Neuron (in vitro differentiated cells): ENCODE results near the gene PTPRR.

ENCODE experiments used
- H2AFZ ChIP-seq: one replicate; pipeline ENCODE4 v1.6.1; 2013; ENCODE audit warnings: low read depth, mild to moderate bottlenecking, inconsistent platforms, low read length, moderate library complexity
- H3K27me3 ChIP-seq: one replicate; pipeline ENCODE4 v1.6.1; 2013; ENCODE audit warnings: low read length; ENCODE audit not compliant: insufficient read depth
- H3K36me3 ChIP-seq: one replicate; pipeline ENCODE4 v1.6.1; 2013; ENCODE audit warnings: low read length; ENCODE audit not compliant: insufficient read depth
- H3K4me1 ChIP-seq: one replicate; pipeline ENCODE4 v1.6.1; 2013; ENCODE audit warnings: low read length; ENCODE audit not compliant: insufficient read depth
- H3K4me3 ChIP-seq: 2 replicates; pipeline ENCODE4 v1.5.1; 2013; ENCODE audit warnings: mild to moderate bottlenecking, low read length, moderate library complexity
- H3K9me3 ChIP-seq: one replicate; pipeline ENCODE4 v1.6.1; 2013; ENCODE audit warnings: low read length

The PTPRR gene

DNA sequence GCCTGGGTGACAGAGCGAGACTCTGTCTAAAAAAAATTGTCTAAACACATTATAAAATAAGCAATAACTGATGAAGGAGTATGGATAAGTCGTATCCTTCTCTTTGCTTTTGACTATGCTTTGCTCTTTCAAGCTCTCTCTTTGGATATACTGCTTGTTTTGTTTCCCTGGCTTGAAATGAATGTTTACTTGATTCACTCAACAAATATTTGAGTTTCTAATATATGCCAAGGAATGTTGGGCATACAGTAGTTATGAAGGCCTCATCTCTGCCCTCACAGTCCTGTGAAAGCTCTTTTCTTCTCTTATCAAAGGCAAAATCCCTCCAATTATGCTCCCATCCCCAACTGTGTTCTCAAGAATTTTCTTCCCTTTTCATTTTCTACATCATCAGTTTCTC lies 123.5 kb downstream of the PTPRR start:
- Histone ChIP-seq H3K4me1 (no peaks in the 10 kb centered on the region), H3K9me3 (no peaks in the 10 kb centered on the region), H3K36me3 (no peaks in the 10 kb centered on the region), H3K4me3 (no peak overlapping the region), H2AFZ (no peak overlapping the region), H3K27me3 (no peaks in the 10 kb centered on the region)

DNA sequence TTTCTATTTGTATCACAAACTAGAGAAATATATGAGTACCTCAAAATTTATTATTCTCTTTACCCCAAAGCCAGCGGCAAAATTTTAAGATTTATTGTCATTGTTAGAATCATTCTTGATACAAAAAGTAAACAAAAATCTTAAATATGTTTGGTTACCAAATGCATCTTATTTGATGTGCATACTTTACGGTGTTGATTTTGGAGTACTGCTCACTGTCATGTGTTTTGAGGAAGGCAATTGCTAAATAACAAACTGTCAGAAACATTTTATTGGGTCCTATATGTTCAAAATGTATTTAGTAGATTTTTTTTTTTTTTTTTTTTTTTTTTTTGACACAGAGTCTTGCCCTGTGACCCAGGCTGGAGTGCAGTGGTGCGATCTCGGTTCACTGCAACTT lies 124.9 kb downstream of the PTPRR start:
- no peaks in the 10 kb centered on the region for H3K9me3 ChIP-seq
- H3K4me1 ChIP-seq = no peaks in the 10 kb centered on the region
- H3K36me3 ChIP-seq = no peaks in the 10 kb centered on the region
- no peaks in the 10 kb centered on the region for H3K27me3 ChIP-seq
- no peak overlapping the region for H3K4me3 ChIP-seq
- H2AFZ ChIP-seq = no peak overlapping the region

DNA sequence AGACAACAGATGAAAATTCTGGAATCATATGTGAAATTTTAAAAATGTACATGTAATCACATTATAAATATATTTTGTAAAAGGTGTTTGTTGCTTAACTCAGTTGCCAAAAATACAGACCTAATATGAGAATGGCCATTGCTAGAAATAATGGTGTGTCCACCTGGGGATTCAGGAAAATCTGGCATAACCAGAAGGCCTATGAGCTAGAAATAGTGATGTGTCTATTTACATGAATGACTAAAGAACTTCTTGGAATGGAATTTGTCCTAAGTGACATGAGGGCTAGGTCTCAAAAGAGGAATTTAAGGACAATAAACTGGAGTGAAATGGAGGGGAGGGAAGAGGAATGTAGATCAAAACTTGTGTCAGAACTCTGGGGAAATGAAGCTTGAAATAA lies 126.4 kb downstream of the PTPRR start:
- H3K9me3 ChIP-seq = no peaks in the 10 kb centered on the region
- H3K4me1 ChIP-seq = no peaks in the 10 kb centered on the region
- no peaks in the 10 kb centered on the region for H3K27me3 ChIP-seq
- no peaks in the 10 kb centered on the region for H3K36me3 ChIP-seq
- H3K4me3 ChIP-seq = no peak overlapping the region
- H2AFZ ChIP-seq = no peak overlapping the region

DNA sequence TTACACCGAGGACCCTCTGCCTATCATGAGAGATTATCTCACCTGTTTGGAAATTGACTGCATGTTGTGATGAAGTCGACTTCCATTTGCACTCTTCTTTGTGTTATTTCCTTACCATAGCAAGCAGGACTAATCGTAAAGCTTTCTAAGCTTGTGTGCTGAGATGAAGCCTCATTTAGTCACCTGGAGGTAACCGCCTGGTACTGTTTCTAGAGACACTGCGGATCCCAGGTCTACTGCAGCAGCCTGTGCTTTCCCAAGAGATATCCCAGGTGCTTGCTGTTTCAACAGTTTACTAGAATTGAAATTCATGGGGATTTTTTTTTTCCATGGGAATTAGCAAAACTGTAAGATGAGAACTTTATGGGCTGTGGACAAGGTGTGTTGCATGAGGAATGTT lies 131.8 kb downstream of the PTPRR start:
- no peaks in the 10 kb centered on the region for H3K9me3 ChIP-seq
- H2AFZ ChIP-seq = no peak overlapping the region
- no peaks in the 10 kb centered on the region for H3K27me3 ChIP-seq
- no peaks in the 10 kb centered on the region for H3K4me1 ChIP-seq
- H3K4me3 ChIP-seq = no peak overlapping the region
- H3K36me3 ChIP-seq = no peaks in the 10 kb centered on the region

DNA sequence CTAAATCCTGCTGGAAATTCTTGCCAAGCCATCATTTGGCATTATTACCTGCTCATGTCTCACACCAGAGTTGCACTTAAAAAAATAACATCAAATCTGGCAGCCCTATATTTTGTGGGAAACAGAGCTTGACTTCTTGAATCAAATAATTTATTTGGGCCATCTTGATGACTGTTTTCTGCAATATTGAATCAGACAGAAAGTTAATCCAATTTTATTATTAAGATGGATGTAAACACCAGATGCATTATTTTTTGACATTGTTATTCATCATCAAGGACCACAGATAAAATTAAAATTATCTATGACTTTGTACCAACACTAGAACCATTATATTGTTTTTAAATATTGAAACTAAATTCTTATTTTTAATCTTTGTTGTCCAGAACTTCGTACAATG lies 132.9 kb downstream of the PTPRR start:
- no peaks in the 10 kb centered on the region for H3K9me3 ChIP-seq
- no peaks in the 10 kb centered on the region for H3K4me1 ChIP-seq
- no peaks in the 10 kb centered on the region for H3K27me3 ChIP-seq
- H3K36me3 ChIP-seq = no peaks in the 10 kb centered on the region
- H3K4me3 ChIP-seq = no peak overlapping the region
- no peak overlapping the region for H2AFZ ChIP-seq

DNA sequence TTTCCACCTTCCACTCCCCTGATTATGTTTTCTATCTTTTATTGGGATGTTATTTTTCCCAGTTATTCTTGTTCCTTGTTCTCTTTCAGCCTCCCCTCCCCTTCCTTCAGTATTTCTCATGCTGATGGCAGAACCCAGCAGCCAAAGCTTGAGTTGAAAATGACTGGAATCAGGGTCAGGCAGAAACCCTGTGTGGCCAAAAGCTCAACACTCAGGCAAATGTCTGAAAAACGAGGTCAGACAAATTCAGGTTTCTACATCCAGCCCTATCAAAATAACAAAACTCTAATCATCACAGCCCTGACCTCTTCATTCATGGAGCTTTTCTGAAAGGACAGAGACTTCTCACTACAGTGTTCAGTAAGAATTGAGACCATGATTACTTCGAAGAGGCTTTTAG lies 134.6 kb downstream of the PTPRR start:
- Histone ChIP-seq H3K4me3 (no peak overlapping the region), H2AFZ (no peak overlapping the region), H3K36me3 (no peaks in the 10 kb centered on the region), H3K4me1 (no peaks in the 10 kb centered on the region), H3K27me3 (no peaks in the 10 kb centered on the region), H3K9me3 (no peaks in the 10 kb centered on the region)

DNA sequence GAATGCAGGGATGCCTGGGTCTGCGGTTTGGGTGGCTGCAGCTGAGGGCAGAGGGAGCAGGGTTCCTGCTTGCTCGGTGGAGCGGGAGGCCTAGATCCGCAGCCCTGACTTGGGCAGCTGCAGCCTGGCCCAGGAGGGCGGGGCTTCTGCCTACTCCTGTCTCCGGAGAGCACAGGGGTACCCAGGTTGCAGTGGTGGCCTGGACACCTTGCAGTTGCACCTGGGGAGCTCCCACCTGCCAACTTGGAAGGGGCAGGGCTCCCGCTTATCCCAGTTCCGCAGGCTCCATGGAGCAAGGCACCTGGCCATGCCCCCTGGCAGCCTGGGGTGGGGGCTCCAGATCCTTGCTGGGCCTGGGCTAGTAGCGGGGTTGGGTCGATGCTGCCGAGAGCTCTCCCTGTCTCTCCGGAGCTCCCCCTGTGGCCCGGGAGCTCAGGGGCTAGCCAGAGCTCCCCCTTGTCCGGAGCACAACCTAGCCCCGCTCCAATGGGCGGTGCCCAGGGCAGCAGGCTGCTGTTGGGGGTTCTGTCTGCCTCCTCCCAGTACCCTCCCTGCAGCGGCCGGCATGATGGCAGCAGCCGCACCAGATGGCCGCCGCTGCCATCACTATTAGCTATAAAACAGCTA lies 136.4 kb downstream of the PTPRR start:
- Histone ChIP-seq H2AFZ (no peak overlapping the region), H3K27me3 (no peaks in the 10 kb centered on the region), H3K4me3 (no peak overlapping the region), H3K9me3 (no peaks in the 10 kb centered on the region), H3K4me1 (no peaks in the 10 kb centered on the region), H3K36me3 (no peaks in the 10 kb centered on the region)

DNA sequence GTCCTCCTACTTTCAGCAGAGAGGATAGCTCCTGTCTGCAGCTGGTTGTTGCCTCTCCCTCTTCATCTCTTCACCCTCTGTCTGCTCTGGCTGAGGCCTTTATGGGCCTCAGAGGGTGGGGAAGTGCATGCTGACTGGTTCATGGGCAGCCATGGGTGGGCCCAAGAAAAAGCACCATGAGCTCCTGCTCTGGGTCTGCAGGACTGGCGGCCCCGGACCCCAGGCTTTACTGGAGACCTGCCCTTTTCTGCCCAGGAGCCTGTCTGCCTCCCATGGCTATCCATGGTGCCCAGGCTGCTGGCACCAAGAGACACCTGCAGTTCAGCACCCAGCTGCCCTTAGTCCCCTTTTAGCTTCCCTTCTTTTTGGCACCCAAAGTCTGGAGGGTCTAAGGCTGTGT lies 137.1 kb downstream of the PTPRR start:
- no peaks in the 10 kb centered on the region for H3K9me3 ChIP-seq
- H3K27me3 ChIP-seq = no peaks in the 10 kb centered on the region
- no peaks in the 10 kb centered on the region for H3K4me1 ChIP-seq
- no peaks in the 10 kb centered on the region for H3K36me3 ChIP-seq
- H2AFZ ChIP-seq = no peak overlapping the region
- no peak overlapping the region for H3K4me3 ChIP-seq

DNA sequence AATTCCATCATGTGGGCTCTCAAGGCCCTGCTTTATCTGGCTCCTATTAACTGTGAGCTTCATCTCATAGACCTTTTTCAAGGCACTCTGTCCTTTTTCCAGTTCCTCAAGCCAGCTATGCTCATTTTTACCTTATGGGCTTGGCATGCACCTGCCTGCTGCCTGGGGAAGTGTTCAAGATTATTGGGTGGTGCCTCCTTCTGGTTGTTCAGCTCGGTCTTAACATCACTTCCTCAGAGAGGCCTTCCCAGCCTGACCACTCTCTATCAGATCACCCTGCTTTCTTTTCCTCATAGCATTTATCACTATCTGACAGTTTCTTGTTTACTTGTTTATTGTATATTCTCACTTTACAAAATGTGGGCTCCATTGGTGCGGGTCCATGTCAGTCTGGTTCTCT lies 141.3 kb downstream of the PTPRR start:
- no peaks in the 10 kb centered on the region for H3K27me3 ChIP-seq
- no peak overlapping the region for H2AFZ ChIP-seq
- no peak overlapping the region for H3K4me3 ChIP-seq
- H3K9me3 ChIP-seq = no peaks in the 10 kb centered on the region
- no peaks in the 10 kb centered on the region for H3K36me3 ChIP-seq
- no peaks in the 10 kb centered on the region for H3K4me1 ChIP-seq

DNA sequence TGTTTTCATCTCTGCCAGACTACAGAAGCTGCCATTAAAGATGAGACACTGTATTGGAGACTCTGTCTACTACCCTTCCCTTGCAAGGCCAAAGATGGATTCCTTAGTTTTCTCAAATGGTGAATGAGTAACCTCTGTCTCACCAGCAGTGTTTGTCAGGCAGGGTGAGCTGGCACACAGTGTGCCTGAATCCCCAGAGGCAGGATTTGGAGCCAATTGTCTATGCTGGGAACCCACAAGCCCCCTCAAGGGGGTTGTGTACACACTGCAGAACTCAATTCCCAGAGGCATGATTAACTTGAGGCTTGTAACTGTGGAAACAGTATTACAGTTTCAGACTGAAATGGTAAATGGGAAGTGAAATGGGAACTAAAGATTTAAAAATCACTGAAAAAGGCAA lies 146.5 kb downstream of the PTPRR start:
- Histone ChIP-seq H3K27me3 (no peaks in the 10 kb centered on the region), H3K9me3 (no peaks in the 10 kb centered on the region), H3K4me3 (no peak overlapping the region), H3K36me3 (no peaks in the 10 kb centered on the region), H3K4me1 (no peaks in the 10 kb centered on the region), H2AFZ (no peak overlapping the region)

DNA sequence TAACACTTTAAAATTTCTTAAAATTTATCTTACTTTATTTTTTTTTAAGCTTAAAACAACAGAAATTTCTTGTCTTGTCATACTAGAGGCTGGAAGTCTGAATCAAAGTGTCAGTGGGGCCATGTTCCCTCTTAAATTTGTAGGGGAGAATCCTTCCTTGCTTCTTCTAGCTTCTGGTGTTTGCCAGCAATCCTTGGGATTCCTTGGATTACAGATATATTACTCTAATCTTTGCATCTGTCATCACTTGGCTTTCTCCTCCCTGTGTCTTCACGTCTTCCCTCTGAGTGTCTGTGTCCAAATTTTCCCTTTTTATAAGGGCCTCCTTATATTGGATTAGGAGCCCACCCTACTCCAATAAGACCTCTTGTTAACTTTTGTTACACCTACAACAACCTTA lies 147.7 kb downstream of the PTPRR start:
- Histone ChIP-seq H3K9me3 (no peaks in the 10 kb centered on the region), H3K4me3 (no peak overlapping the region), H2AFZ (no peak overlapping the region), H3K36me3 (no peaks in the 10 kb centered on the region), H3K4me1 (no peaks in the 10 kb centered on the region), H3K27me3 (no peaks in the 10 kb centered on the region)

DNA sequence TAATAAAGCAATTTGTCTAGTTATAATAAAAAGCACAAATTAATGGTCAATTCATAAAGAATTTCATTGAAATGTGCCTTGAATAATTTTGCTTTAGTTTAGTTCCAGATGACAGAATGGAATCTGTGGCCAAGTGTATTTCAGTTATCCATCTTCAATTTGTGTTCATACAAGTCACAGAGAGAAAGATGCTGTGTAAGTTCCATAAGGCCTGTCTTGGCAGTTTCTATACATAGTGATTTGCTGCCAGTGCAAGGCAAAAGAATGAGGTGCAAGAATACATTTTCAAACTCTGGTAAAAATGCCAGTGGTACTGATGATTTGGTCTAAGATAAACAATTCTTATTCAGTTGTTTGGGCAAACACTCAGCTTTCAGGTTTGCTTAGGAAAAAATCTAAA lies 149.0 kb downstream of the PTPRR start:
- Histone ChIP-seq H3K36me3 (no peaks in the 10 kb centered on the region), H3K4me3 (no peak overlapping the region), H3K4me1 (no peaks in the 10 kb centered on the region), H2AFZ (no peak overlapping the region), H3K9me3 (no peaks in the 10 kb centered on the region), H3K27me3 (no peaks in the 10 kb centered on the region)

DNA sequence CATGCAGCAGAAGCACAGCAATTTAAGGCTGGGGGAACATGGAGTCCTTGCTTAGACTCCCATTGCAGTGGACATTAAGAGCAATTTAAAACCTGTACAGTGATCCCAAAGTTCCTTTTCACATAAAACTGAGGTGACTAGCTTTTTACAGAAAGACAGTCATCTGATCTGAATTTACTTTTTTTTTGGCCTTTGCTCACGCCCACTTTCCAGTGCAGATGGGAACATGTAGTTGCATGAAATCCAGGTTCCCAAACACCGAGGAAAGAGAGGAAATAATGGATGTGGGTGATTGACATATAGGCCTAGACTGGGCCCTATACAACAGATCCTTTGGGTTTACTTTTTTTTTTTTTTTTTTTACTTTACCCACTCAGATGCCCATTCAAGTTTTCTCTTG lies 156.9 kb downstream of the PTPRR start:
- Histone ChIP-seq H3K4me1 (no peaks in the 10 kb centered on the region), H3K27me3 (no peaks in the 10 kb centered on the region), H2AFZ (no peak overlapping the region), H3K4me3 (no peak overlapping the region), H3K9me3 (no peaks in the 10 kb centered on the region), H3K36me3 (no peaks in the 10 kb centered on the region)

DNA sequence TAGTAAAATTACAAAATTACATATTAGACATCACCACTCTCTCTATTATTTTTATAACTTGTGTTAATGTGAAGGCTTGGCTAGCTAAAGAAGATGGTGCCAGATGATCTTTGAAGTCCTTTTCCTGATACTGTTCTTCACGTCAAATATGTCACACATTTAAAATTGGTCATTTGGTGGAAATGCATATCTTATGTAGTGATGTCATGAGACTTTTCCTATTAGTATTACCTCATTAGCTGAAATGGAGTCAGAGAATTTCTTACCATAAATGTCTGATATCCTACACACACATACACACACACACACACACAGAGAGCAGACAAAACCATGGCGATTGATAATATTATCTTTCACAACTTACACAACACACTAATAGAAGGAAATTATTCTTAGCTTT lies 158.5 kb downstream of the PTPRR start:
- no peaks in the 10 kb centered on the region for H3K27me3 ChIP-seq
- H3K4me1 ChIP-seq = peaks cover 7% of the 10 kb centered on the region
- no peak overlapping the region for H3K4me3 ChIP-seq
- H3K36me3 ChIP-seq = no peaks in the 10 kb centered on the region
- no peaks in the 10 kb centered on the region for H3K9me3 ChIP-seq
- no peak overlapping the region for H2AFZ ChIP-seq
